ENCODE measurements around the gene SYTL2.

The SYTL2 gene

DNA sequence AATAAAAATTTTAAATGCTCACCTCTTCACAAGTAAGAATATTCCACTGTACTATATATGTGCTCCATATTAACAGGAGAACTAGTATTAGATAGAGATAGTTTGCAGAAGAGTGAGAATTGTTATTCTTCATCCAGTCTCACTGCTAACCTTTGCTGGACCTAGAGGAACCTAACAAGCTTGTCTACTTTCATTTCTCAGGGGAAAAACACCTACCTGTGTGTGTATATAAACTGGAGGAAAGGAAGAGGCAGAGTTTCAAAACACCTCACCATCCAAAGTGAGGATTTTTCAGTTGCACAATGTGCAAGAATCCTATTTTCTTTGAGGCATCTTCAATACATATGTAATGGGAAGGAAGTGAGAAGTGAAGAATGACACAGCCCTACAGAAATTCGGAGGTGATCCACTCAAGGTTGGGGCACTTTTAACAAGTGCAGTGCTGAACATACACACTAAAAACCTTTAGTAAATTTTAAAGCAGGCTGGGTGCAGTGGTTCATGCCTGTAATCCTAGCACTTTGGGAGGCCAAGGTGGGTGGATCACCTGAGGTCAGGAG, 52.4 kb downstream of the SYTL2 start:
- no peaks in the 10 kb centered on the region for H4K20me1 ChIP-seq (ENCODE audit: insufficient read depth, low read length)
- H3K36me3 ChIP-seq (ENCODE audit: insufficient read depth, low read length): no peaks in the 10 kb centered on the region
- H3K79me2 ChIP-seq (ENCODE audit: insufficient read depth, low read length): no peaks in the 10 kb centered on the region
- H3K4me3 ChIP-seq (ENCODE audit: low read depth, low read length, poor library complexity, severe bottlenecking): no peak overlapping the region
- no peak overlapping the region for H2AFZ ChIP-seq (ENCODE audit: low read length)
- H3K27ac ChIP-seq (ENCODE audit: low read depth, low read length, poor library complexity, severe bottlenecking): no peak overlapping the region
- no peaks in the 10 kb centered on the region for H3K9me2 ChIP-seq (ENCODE audit: low read depth, low read length)
- no peak overlapping the region for H3K4me2 ChIP-seq (ENCODE audit: low read length)
- no peak overlapping the region for H3K9ac ChIP-seq (ENCODE audit: low read length)
- TF ChIP-seq, protein P1, sequence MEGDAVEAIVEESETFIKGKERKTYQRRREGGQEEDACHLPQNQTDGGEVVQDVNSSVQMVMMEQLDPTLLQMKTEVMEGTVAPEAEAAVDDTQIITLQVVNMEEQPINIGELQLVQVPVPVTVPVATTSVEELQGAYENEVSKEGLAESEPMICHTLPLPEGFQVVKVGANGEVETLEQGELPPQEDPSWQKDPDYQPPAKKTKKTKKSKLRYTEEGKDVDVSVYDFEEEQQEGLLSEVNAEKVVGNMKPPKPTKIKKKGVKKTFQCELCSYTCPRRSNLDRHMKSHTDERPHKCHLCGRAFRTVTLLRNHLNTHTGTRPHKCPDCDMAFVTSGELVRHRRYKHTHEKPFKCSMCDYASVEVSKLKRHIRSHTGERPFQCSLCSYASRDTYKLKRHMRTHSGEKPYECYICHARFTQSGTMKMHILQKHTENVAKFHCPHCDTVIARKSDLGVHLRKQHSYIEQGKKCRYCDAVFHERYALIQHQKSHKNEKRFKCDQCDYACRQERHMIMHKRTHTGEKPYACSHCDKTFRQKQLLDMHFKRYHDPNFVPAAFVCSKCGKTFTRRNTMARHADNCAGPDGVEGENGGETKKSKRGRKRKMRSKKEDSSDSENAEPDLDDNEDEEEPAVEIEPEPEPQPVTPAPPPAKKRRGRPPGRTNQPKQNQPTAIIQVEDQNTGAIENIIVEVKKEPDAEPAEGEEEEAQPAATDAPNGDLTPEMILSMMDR (IDR thresholded peaks at IDR 0.05; ENCODE audit: low read length): no peak
- TF ChIP-seq EZH2 (IDR thresholded peaks at IDR 0.05; ENCODE audit: borderline replicate concordance, low read length): no peak
- H3F3A ChIP-seq (ENCODE audit: insufficient read depth, low read length): no peaks in the 10 kb centered on the region
- no peaks in the 10 kb centered on the region for H3K4me1 ChIP-seq (ENCODE audit: insufficient read depth, low read length, severe bottlenecking)
- H3K9me3 ChIP-seq (ENCODE audit: low read length): no peaks in the 10 kb centered on the region
- no peaks in the 10 kb centered on the region for H3K27me3 ChIP-seq (ENCODE audit: insufficient read depth, low read length)

DNA sequence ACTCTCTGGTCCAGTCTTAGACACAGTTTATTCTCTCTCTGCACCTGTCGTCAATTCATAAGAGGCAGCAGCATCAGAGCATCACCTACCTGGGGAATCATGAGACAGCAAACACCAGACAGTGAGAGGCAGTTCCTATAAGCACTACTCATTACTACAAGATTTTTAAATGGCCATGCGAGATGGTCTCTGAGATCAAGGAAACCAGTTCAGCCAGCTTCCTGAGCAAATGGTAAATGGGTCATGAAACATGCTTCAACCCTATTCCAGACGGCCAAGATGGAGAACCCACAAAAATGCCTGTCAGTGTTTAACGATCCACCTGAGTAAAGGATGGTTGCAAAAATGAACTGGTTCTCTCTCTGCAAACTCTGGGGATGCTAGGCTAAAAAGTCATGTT, 52.9 kb downstream of the SYTL2 start:
- Histone ChIP-seq H3K9ac (ENCODE audit: low read length) (no peak overlapping the region), H3K4me3 (ENCODE audit: low read depth, low read length, poor library complexity, severe bottlenecking) (no peak overlapping the region), H3F3A (ENCODE audit: insufficient read depth, low read length) (no peaks in the 10 kb centered on the region), H3K27me3 (ENCODE audit: insufficient read depth, low read length) (no peaks in the 10 kb centered on the region), H3K9me3 (ENCODE audit: low read length) (no peaks in the 10 kb centered on the region), H2AFZ (ENCODE audit: low read length) (no peak overlapping the region), H3K36me3 (ENCODE audit: insufficient read depth, low read length) (no peaks in the 10 kb centered on the region), H4K20me1 (ENCODE audit: insufficient read depth, low read length) (no peaks in the 10 kb centered on the region), H3K27ac (ENCODE audit: low read depth, low read length, poor library complexity, severe bottlenecking) (no peak overlapping the region), H3K4me1 (ENCODE audit: insufficient read depth, low read length, severe bottlenecking) (no peaks in the 10 kb centered on the region), H3K9me2 (ENCODE audit: low read depth, low read length) (no peaks in the 10 kb centered on the region), H3K4me2 (ENCODE audit: low read length) (no peak overlapping the region), H3K79me2 (ENCODE audit: insufficient read depth, low read length) (no peaks in the 10 kb centered on the region)
- TF ChIP-seq EZH2 (IDR thresholded peaks at IDR 0.05; ENCODE audit: borderline replicate concordance, low read length): no peak
- TF ChIP-seq, protein P1 (IDR thresholded peaks at IDR 0.05; ENCODE audit: low read length): no peak

DNA sequence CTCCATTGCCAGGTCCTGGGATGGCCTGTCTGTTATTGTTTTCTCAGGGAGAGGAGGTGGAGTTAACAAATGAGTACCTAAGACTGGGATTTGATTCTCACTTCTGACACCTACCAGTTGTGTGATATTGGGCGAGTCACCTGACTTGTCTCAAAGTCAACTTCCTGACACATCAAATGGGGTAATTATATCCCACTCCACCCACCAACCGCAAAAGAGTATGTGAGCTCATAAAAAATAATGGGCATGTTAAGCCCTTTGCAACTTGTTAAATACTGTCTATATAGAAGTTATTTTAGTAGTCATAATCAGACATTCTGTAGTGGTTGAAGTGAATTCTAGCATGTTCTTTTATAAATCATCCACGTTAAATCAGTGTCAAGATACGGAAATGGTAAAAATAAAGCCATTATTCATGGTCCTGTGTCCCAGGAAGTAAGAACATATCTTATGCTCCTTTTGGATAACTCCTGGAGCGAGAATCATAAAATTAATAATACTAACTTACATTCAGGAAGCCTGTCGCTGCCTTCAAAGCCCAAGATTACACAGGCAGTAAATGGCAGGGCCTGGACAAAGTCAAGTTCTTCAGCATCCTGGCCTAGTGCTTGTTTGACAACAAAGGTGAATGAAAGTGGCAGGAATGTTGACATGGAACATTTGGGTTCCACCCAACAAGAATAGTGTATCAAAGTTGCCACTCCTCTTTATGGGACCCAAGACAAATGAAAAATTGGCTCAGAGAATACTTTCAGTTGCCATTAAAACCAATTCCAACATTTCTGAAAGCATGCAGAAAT, 54.3 kb downstream of the SYTL2 start:
- no peaks in the 10 kb centered on the region for H3K4me1 ChIP-seq (ENCODE audit: insufficient read depth, low read length, severe bottlenecking)
- H3K27ac ChIP-seq (ENCODE audit: low read depth, low read length, poor library complexity, severe bottlenecking): no peak overlapping the region
- H3K9me3 ChIP-seq (ENCODE audit: low read length): no peaks in the 10 kb centered on the region
- no peaks in the 10 kb centered on the region for H3K36me3 ChIP-seq (ENCODE audit: insufficient read depth, low read length)
- H3K4me2 ChIP-seq (ENCODE audit: low read length): no peak overlapping the region
- no peaks in the 10 kb centered on the region for H3K9me2 ChIP-seq (ENCODE audit: low read depth, low read length)
- no peaks in the 10 kb centered on the region for H3K79me2 ChIP-seq (ENCODE audit: insufficient read depth, low read length)
- H3F3A ChIP-seq (ENCODE audit: insufficient read depth, low read length): no peaks in the 10 kb centered on the region
- TF ChIP-seq, protein P1 (IDR thresholded peaks at IDR 0.05; ENCODE audit: low read length): no peak
- no peak for TF ChIP-seq EZH2 (IDR thresholded peaks at IDR 0.05; ENCODE audit: borderline replicate concordance, low read length)
- no peaks in the 10 kb centered on the region for H4K20me1 ChIP-seq (ENCODE audit: insufficient read depth, low read length)
- H3K27me3 ChIP-seq (ENCODE audit: insufficient read depth, low read length): no peaks in the 10 kb centered on the region
- no peak overlapping the region for H3K9ac ChIP-seq (ENCODE audit: low read length)
- no peak overlapping the region for H3K4me3 ChIP-seq (ENCODE audit: low read depth, low read length, poor library complexity, severe bottlenecking)
- no peak overlapping the region for H2AFZ ChIP-seq (ENCODE audit: low read length)

Measured in OCI-LY1 (cell line).